Suppressor macrophage treated with lipopolysaccharide for 1 hour (primary cell): ENCODE data around the gene MYT1.
"Not testable (repeated sequence)": the region's sequence is repeated elsewhere in the genome, so short reads cannot be mapped to it uniquely, and the experiment has no call there.

ENCODE experiments used
- DNase-seq, 3 donors: peaks; one replicate each; pipeline ENCODE4 v3.0.0-alpha.2; 2020 to 2022

The MYT1 gene

GRCh38 chr20:64171211-64171610, 7.0 kb downstream of the MYT1 start:
- no peak for DNase-seq

GRCh38 chr20:64173116-64173515, 8.9 kb downstream of the MYT1 start:
- DNase-seq = no peak

GRCh38 chr20:64176551-64176950, 12.3 kb downstream of the MYT1 start:
- no peak for DNase-seq

- DNase-seq = no peak
Observed at GRCh38 chr20:64176971-64177370, 12.7 kb downstream of the MYT1 start.

- DNase-seq = no peak
Observed at GRCh38 chr20:64177384-64177783, 13.1 kb downstream of the MYT1 start.

- no peak for DNase-seq
Observed at GRCh38 chr20:64177787-64178186, 13.5 kb downstream of the MYT1 start.

- DNase-seq = not testable (repeated sequence)
Observed at GRCh38 chr20:64178925-64179324, 14.7 kb downstream of the MYT1 start.

GRCh38 chr20:64179805-64180204, 15.6 kb downstream of the MYT1 start:
- no peak for DNase-seq

DNA sequence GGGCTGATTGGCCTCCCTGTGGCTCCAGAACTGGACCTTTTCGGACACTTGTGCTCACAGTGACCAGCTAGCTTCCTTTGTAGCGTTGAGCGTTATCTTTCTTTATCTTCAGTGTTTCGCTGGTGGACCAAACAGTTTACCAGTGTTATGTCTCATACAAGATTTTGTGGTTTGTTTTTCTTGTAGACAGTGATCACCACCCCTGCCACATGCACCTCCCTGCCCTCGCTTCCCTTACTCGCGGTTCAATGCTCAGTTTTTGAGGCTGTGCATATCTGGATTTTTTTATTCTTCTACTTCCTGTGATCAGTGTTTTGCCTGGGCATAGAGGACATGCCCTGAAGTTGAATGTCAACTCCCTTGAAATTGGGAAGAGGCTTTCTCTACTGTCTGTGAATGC, 16.4 kb downstream of the MYT1 start:
- no peak for DNase-seq

- DNase-seq = no peak
Observed at GRCh38 chr20:64181391-64181790, 17.1 kb downstream of the MYT1 start.

- DNase-seq = no peak
Observed at GRCh38 chr20:64182146-64182865, 18.1 kb downstream of the MYT1 start.

DNA sequence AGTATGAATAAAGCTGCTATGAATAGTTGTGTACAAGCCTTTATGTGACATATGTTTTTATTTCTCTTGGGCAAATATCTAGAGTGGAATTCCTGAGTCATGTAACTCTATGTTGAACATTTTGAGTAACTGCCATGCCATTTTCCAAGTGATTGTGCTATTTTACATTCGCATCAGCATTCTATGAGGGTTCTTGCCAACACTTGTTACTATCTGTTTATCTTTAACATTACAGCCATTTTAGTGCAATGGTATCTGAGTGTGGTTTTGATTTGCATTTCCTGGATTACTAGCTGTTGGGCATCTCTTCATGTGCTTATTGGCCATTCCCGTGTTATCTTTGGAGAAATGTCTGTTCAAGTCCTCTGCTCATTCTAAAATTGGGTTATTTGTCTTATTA, 19.1 kb downstream of the MYT1 start:
- no peak for DNase-seq

DNA sequence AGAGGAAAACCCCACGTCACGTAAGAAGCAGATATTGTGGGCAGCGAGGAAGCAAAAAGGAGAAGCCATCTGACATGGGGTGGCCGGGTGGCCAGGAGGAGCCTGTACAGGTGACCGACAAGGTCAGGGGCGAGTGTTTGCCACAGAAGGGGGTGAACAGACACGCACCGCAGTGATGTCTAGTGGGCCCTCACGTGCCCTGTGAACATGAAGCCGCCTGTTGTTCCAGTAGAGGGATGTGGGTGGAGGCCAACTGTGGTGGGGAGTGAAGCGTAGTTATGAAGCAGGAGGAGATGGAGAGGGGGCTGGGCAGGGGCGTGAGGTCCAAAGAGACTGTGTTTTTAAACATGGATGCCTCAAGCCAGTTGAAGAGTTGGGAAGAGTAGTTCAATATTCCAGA, 20.5 kb downstream of the MYT1 start:
- DNase-seq = no peak

DNA sequence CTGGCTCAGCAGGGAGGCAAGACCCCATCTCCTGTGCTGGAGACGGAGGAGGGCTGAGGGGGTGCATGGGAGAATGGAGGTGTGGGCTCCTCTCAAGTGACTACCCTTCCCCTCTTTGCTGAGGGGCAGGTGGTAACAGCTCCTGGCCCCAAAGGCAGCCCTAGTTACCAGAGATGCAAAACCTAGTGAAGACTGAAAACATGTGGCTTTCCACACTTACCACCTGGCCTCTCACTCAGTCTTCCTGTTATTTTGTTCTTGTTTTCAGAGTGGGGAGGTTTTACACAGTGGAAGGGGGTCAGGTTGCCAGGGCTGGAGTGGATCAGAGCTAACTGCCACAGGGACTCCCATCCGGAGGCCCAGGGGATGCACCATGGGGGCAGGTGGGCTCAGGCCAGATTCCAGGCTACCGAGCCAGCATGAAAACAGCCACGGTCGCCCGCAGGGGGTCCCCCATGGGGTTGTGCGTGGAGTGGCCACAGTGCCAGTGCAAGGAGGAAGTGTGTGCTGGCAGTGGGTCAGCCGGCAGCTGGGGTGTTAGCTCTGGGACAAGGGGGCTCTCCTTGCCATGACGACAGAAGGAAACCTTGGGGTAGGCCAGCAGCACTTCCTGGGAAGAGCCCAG, 21.1 kb downstream of the MYT1 start:
- no peak for DNase-seq

DNA sequence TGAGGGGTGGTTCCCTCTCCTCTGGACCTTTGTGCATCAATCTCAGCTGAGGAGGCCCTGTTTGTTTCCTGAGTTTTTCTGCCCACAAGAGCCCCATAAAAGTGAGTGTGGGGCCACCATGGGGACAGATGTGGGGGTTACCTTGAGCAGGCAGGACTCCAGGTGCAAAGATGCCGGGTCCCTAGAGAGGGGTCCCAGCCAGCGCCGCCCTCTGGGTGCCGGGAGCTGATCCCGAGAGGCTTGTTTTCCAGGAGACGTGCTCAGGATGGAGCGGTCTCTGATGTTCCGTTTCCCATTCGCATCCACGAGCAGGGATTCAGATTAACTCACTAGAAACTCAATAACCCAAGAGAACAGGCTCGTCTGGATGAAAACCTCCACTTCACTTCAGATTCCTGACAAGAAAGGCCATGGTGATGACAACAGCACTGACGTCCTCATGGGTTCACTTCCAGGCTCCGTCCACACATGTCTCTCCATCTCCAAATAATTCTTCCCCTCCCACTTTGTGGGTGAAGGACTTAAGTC, 21.9 kb downstream of the MYT1 start:
- no peak for DNase-seq

GRCh38 chr20:64187213-64187612, 23.0 kb downstream of the MYT1 start:
- not testable (repeated sequence) for DNase-seq

DNA sequence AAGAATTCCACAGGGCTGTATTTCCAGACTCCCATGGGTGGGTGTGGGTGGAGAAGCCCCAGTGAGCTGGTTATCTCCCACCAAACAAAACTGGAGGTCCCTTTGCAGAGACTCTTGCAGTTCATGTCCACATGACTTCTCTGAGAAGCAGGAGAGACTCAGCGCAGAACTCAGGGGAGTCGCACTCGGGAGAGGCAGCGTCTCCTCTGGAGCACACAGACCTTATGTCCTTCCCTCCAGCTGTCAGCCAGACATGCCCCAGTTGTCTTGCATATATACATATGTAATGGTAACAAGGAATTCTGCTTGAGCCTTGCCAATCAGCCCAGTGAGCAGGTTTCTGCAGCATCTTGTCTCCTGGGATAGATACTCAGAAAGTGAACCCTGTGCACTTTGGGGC, 23.8 kb downstream of the MYT1 start:
- DNase-seq = no peak

- DNase-seq = no peak
Observed at GRCh38 chr20:64188682-64189529, 24.7 kb downstream of the MYT1 start.

- DNase-seq = no peak
Observed at GRCh38 chr20:64189530-64189966, 25.3 kb downstream of the MYT1 start.

DNA sequence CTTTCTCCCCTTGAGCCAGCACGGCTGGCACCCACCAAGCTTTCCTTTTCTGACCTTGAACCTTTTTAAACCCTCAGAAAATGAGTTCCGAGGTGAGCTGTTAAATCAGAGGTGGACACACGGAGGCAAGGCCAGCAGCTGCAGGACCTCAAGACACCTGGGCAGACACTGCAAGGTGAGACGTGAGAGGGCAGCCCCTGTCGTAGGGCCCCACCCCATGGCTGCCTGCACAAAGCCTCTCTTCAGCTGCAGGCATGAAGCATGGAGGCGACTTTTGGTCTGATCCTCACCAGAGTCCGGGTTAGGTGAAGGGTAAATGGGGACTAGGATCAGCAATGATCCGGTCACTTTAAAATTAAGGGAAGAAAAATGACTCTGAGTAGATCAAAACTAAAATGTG, 25.7 kb downstream of the MYT1 start:
- no peak for DNase-seq

DNA sequence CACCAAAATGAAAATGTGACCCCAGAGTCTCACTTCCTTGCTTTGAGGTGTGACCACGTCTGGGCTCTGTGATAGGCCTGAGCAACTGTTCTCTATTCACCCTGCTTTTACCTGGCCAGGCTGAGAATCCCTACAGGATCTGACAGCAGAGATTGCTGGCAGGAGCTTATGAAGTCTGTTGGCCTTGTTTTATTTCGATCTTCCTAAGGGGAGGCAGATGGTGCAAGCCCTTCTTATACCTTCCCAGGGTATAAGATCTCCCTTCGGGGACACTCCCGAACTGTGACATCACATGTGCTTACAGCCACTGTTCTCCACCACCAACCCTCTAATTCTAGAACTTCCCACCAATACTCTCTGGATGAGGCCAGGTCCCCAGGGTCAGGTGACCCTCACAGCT, 26.8 kb downstream of the MYT1 start:
- no peak for DNase-seq

- DNase-seq = no peak
Observed at GRCh38 chr20:64192406-64192805, 28.2 kb downstream of the MYT1 start.

- no peak for DNase-seq
Observed at GRCh38 chr20:64193058-64193457, 28.8 kb downstream of the MYT1 start.

DNA sequence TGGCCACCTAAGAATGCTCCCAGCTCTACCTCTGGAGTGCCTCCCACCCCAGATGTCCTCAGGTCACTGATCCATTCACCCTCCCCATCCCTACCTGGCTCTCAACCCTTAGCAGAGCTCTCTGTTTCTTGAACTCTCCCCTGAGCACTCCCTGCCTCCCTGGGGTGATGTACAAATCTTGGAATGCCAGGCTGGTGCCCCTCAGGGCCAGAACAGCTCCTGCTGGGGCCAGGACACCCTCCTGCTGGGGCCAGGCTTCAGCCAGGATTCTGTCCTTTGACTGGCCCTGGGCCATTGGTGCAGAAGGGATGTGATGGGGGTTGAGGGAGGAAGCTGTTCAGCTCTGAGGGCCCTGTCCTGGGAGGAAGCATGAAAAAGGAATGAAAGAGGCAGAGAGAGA, 30.0 kb downstream of the MYT1 start:
- DNase-seq = no peak
